Nephron progenitor cell (in vitro differentiated cells): Measurements from ENCODE around the gene HOXC11.

Source experiments
- DNase-seq: peaks from one replicate; pipeline ENCODE4 v3.0.0; 2021
- H3K27ac Mint-ChIP-seq: 2 replicates; pipeline ENCODE4 v1.8.0; 2021; ENCODE audit warnings: mild to moderate bottlenecking, moderate library complexity, mixed read lengths
- H3K27me3 Mint-ChIP-seq: 2 replicates; pipeline ENCODE4 v1.8.0; 2021; ENCODE audit warnings: mild to moderate bottlenecking, low read depth, mixed read lengths; ENCODE audit not compliant: poor library complexity
- H3K36me3 Mint-ChIP-seq: 2 replicates; pipeline ENCODE4 v1.8.0; 2021; ENCODE audit warnings: low read depth, mixed read lengths
- H3K4me1 Mint-ChIP-seq: 2 replicates; pipeline ENCODE4 v1.8.0; 2021; ENCODE audit warnings: mixed read lengths
- H3K4me3 Mint-ChIP-seq: 2 replicates; pipeline ENCODE4 v1.8.0; 2021; ENCODE audit warnings: mild to moderate bottlenecking, moderate library complexity, mixed read lengths
- H3K9me3 Mint-ChIP-seq: 2 replicates; pipeline ENCODE4 v1.8.0; 2021; ENCODE audit warnings: mild to moderate bottlenecking, moderate library complexity, mixed read lengths
- CTCF ChIP-seq: fragments of 200-600 bp; sonication (generic); IDR thresholded peaks from 2 replicates; pipeline ENCODE4 v1.5.0; 2021; ENCODE audit warnings: antibody characterized with exemption

HOXC11 gene

GRCh38 chr12:54000116-54001114 lies 27.5 kb downstream of the HOXC11 start, which contains the start of gene HOXC9:
Gene HOXC9 (plus strand): TSS chr12:54000161. CDS start chr12:54000189, 28 bp downstream.
- no peak for TF ChIP-seq CTCF
- Mint-ChIP-seq H3K36me3 (peaks cover 44% of the 10 kb centered on the region), H3K27me3 (peaks cover 12% of the 10 kb centered on the region), H3K4me3 (peak within 1 kb of the TSS; percentile 98), H3K9me3 (no peaks in the 10 kb centered on the region), H3K27ac (peak within 1 kb of the TSS; percentile 99), H3K4me1 (peaks cover 63% of the 10 kb centered on the region)
- peak; percentile 26 for DNase-seq

GRCh38 chr12:54001283-54002187 lies 28.6 kb downstream of the HOXC11 start:
- Mint-ChIP-seq H3K4me3 (peak overlapping the region; percentile 98), H3K9me3 (no peaks in the 10 kb centered on the region), H3K4me1 (peaks cover 72% of the 10 kb centered on the region), H3K27ac (peak overlapping the region; percentile 97), H3K27me3 (peaks cover 12% of the 10 kb centered on the region), H3K36me3 (peaks cover 48% of the 10 kb centered on the region)
- no peak for TF ChIP-seq CTCF
- peak; percentile 27 for DNase-seq

- H3K4me1 Mint-ChIP-seq, result peaks cover 80% of the 10 kb centered on the region
- peak overlapping the region; percentile 98 for H3K4me3 Mint-ChIP-seq
- no peak for TF ChIP-seq CTCF
- peak overlapping the region; percentile 97 for H3K27ac Mint-ChIP-seq
- no peak for DNase-seq
- no peaks in the 10 kb centered on the region for H3K9me3 Mint-ChIP-seq
- H3K36me3 Mint-ChIP-seq, result peaks cover 43% of the 10 kb centered on the region
- H3K27me3 Mint-ChIP-seq, result peaks cover 11% of the 10 kb centered on the region
Observed at GRCh38 chr12:54002278-54002914, 29.5 kb downstream of the HOXC11 start.

- no peak for TF ChIP-seq CTCF
- Mint-ChIP-seq H3K27me3 (peaks cover 8% of the 10 kb centered on the region), H3K27ac (peak overlapping the region; percentile 97), H3K36me3 (peaks cover 43% of the 10 kb centered on the region), H3K9me3 (no peaks in the 10 kb centered on the region), H3K4me1 (peaks cover 80% of the 10 kb centered on the region), H3K4me3 (peak overlapping the region; percentile 98)
- DNase-seq, result no peak
Observed at GRCh38 chr12:54002915-54003389, 30.0 kb downstream of the HOXC11 start.

GRCh38 chr12:54003625-54004024 lies 30.7 kb downstream of the HOXC11 start:
- no peak for DNase-seq
- H3K27me3 Mint-ChIP-seq, result peaks cover 5% of the 10 kb centered on the region
- H3K27ac Mint-ChIP-seq, result peak overlapping the region; percentile 97
- H3K4me1 Mint-ChIP-seq, result peaks cover 79% of the 10 kb centered on the region
- no peak for TF ChIP-seq CTCF
- no peaks in the 10 kb centered on the region for H3K9me3 Mint-ChIP-seq
- peak overlapping the region; percentile 98 for H3K4me3 Mint-ChIP-seq
- peaks cover 43% of the 10 kb centered on the region for H3K36me3 Mint-ChIP-seq
